ENCODE measurements around the gene RALGPS1. TPM values are rescaled to one million over a fixed set of nuclear protein-coding genes. Genes with fewer than 3 reads are reported as not detected.
A peak's percentile ranks its signal among the peaks of the same experiment; 100 is the strongest.

Gene RALGPS1
- total and polyA plus RNA-seq, 8 donors, result 5.8 to 12.7 (median 9.3) TPM

GRCh38 chr9:127223810-127224177 lies 309.2 kb downstream of the RALGPS1 start:
- Histone ChIP-seq H3K9me3 (no peaks in the 10 kb centered on the region), H3K4me3 (peak overlapping the region in 2 of 4 donors; percentile 44 to 56), H3K36me3 (no peaks in the 10 kb centered on the region), H3K4me1 (peaks cover 0 to 5% (median 0%) of the 10 kb centered on the region in 3 donors), H3K27me3 (no peaks in the 10 kb centered on the region), H3K27ac (no peak overlapping the region)
- FAIRE-seq (no peak), ATAC-seq (peak in 1 of 4 donors; percentile 0), DNase-seq (peak in 2 of 6 donors; percentile 49 to 71)
- intact Hi-C loops (cut with DNase I), result no loop called here
- WGBS, 2 donors, result 17 to 21% methylated on average over 8 of the region's 8 CpGs
- no peak for TF ChIP-seq CTCF (IDR thresholded peaks at IDR 0.05)

- no peak for TF ChIP-seq CTCF (IDR thresholded peaks at IDR 0.05)
- H3K4me1 ChIP-seq, result peaks cover 0 to 5% (median 0%) of the 10 kb centered on the region in 3 donors
- 0 to 2% methylated on average over 41 to 56 of the region's 56 CpGs for WGBS, 2 donors
- no peaks in the 10 kb centered on the region for H3K9me3 ChIP-seq
- ATAC-seq (peak; percentile 72 to 87 (median 80)), DNase-seq (peak; percentile 85 to 96 (median 92)), FAIRE-seq (no peak)
- H3K36me3 ChIP-seq, result no peaks in the 10 kb centered on the region
- H3K27me3 ChIP-seq, result no peaks in the 10 kb centered on the region
- intact Hi-C loops (cut with DNase I), result no loop called here
- H3K27ac ChIP-seq, result peak overlapping the region in 2 of 4 donors; percentile 44 to 55
- H3K4me3 ChIP-seq, result peak overlapping the region; percentile 24 to 56 (median 38)
Observed at GRCh38 chr9:127224178-127224882, 309.7 kb downstream of the RALGPS1 start.

GRCh38 chr9:127224883-127225739 lies 310.5 kb downstream of the RALGPS1 start:
- Histone ChIP-seq H3K27ac (peak overlapping the region in 2 of 4 donors; percentile 44 to 55), H3K27me3 (no peaks in the 10 kb centered on the region), H3K4me1 (peaks cover 0 to 5% (median 0%) of the 10 kb centered on the region in 3 donors), H3K4me3 (peak overlapping the region; percentile 56 to 75 (median 67)), H3K9me3 (no peaks in the 10 kb centered on the region), H3K36me3 (no peaks in the 10 kb centered on the region)
- 1% methylated on average over 34 to 106 of the region's 106 CpGs for WGBS, 2 donors
- DNase-seq, result peak; percentile 93 to 99 (median 97)
- ATAC-seq, result peak; percentile 87 to 93 (median 90)
- FAIRE-seq, result no peak
- intact Hi-C loops (cut with DNase I), result no loop called here
- TF ChIP-seq CTCF (IDR thresholded peaks at IDR 0.05), result no peak

- Histone ChIP-seq H3K4me1 (peaks cover 0 to 5% (median 0%) of the 10 kb centered on the region in 3 donors), H3K36me3 (no peaks in the 10 kb centered on the region), H3K4me3 (peak overlapping the region in 3 of 4 donors; percentile 56 to 75 (median 65)), H3K27ac (no peak overlapping the region), H3K9me3 (no peaks in the 10 kb centered on the region), H3K27me3 (no peaks in the 10 kb centered on the region)
- ATAC-seq, result no peak
- WGBS, 2 donors, result 32 to 36% methylated on average over 37 to 42 of the region's 42 CpGs
- intact Hi-C loops (cut with DNase I), result no loop called here
- DNase-seq, result no peak
- no peak for FAIRE-seq
- no peak for TF ChIP-seq CTCF (IDR thresholded peaks at IDR 0.05)
Observed at GRCh38 chr9:127225801-127226625, 311.4 kb downstream of the RALGPS1 start.
